ENCODE measurements around the gene KIF18B. TPM values are rescaled to one million over a fixed set of nuclear protein-coding genes. Genes with fewer than 3 reads are reported as not detected.
A peak's percentile ranks its signal among the peaks of the same experiment; 100 is the strongest.

Gene KIF18B
- total RNA-seq, 4 donors from 2014 or later: 0.82 to 7.6 (median 3.7) TPM

GRCh38 chr17:44899074-44899782, 48.3 kb downstream of the KIF18B start, which contains the start of gene EFTUD2:
Gene EFTUD2, minus strand, starts transcription at chr17:44899445. Its CDS starts 4,924 bp downstream, at chr17:44894521.
- peak; percentile 93 for DNase-seq
- in situ Hi-C loops (cut with MboI; ENCODE audit: low pct_ligation_motif_present in 1 of 4, low pct_unique_long_range_greater_than_20kb in 1 of 4, low sequenced_read_pairs in 3 of 4): no loop called here
- 0 to 6% methylated on average over 13 to 51 of the region's 54 CpGs for WGBS, 2 donors (ENCODE audit: low coverage in 1 of 2)
- H3K36me3 ChIP-seq: peaks cover 0 to 2% (median under 1%) of the 10 kb centered on the region in 4 donors
- no peaks in the 10 kb centered on the region for H3K9me3 ChIP-seq
- H3K4me1 ChIP-seq: peaks cover 10 to 28% (median 20%) of the 10 kb centered on the region in 4 donors
- TF ChIP-seq EP300 (IDR thresholded peaks at IDR 0.05; ENCODE audit: low read depth): no peak
- TF ChIP-seq CTCF (IDR thresholded peaks at IDR 0.05): peak in 2 of 5 experiments; percentile 38 to 59
- peak; percentile 76 to 82 (median 77) for TF ChIP-seq POLR2AphosphoS5 (IDR thresholded peaks at IDR 0.05)
- peak; percentile 67 for TF ChIP-seq POLR2A (IDR thresholded peaks at IDR 0.05)
- H3K4me3 ChIP-seq: peak within 1 kb of the TSS; percentile 35 to 88 (median 64)
- peak within 1 kb of the TSS; percentile 86 to 93 (median 90) for H3K27ac ChIP-seq
- H3K27me3 ChIP-seq: no peaks in the 10 kb centered on the region
- intact Hi-C loops (cut with DNase I; ENCODE audit: low total_unique reads): no loop called here

- H3K27me3 ChIP-seq: no peaks in the 10 kb centered on the region
- no peak for TF ChIP-seq POLR2AphosphoS5 (IDR thresholded peaks at IDR 0.05)
- TF ChIP-seq POLR2A (IDR thresholded peaks at IDR 0.05): no peak
- TF ChIP-seq CTCF (IDR thresholded peaks at IDR 0.05): no peak
- TF ChIP-seq EP300 (IDR thresholded peaks at IDR 0.05; ENCODE audit: low read depth): no peak
- intact Hi-C loops (cut with DNase I; ENCODE audit: low total_unique reads) (no loop called here), in situ Hi-C loops (cut with MboI; ENCODE audit: low pct_ligation_motif_present in 1 of 4, low pct_unique_long_range_greater_than_20kb in 1 of 4, low sequenced_read_pairs in 3 of 4) (no loop called here)
- peak overlapping the region; percentile 33 to 88 (median 64) for H3K4me3 ChIP-seq
- H3K4me1 ChIP-seq: peaks cover 10 to 28% (median 20%) of the 10 kb centered on the region in 4 donors
- no peaks in the 10 kb centered on the region for H3K9me3 ChIP-seq
- WGBS, 2 donors (ENCODE audit: low coverage in 1 of 2): 0 to 2% methylated on average over 4 to 7 of the region's 7 CpGs
- H3K36me3 ChIP-seq: peaks cover 0 to 7% (median 3%) of the 10 kb centered on the region in 4 donors
- peak overlapping the region; percentile 86 to 93 (median 90) for H3K27ac ChIP-seq
- no peak for DNase-seq
Measured at GRCh38 chr17:44898768-44899073, 48.9 kb downstream of the KIF18B start.

- Histone ChIP-seq H3K27me3 (no peaks in the 10 kb centered on the region), H3K27ac (no peak overlapping the region), H3K36me3 (peaks cover 0 to 26% (median 9%) of the 10 kb centered on the region in 4 donors), H3K4me1 (peaks cover 8 to 17% (median 13%) of the 10 kb centered on the region in 4 donors), H3K4me3 (no peak overlapping the region), H3K9me3 (no peaks in the 10 kb centered on the region)
- TF ChIP-seq POLR2AphosphoS5 (IDR thresholded peaks at IDR 0.05): no peak
- no peak for TF ChIP-seq EP300 (IDR thresholded peaks at IDR 0.05; ENCODE audit: low read depth)
- TF ChIP-seq CTCF (IDR thresholded peaks at IDR 0.05): no peak
- WGBS, 2 donors (ENCODE audit: low coverage in 1 of 2): 96 to 100% methylated on average over 4 of the region's 4 CpGs
- intact Hi-C loops (cut with DNase I; ENCODE audit: low total_unique reads) (no loop called here), in situ Hi-C loops (cut with MboI; ENCODE audit: low pct_ligation_motif_present in 1 of 4, low pct_unique_long_range_greater_than_20kb in 1 of 4, low sequenced_read_pairs in 3 of 4) (no loop called here)
- no peak for DNase-seq
Measured at GRCh38 chr17:44894642-44895041, 52.9 kb downstream of the KIF18B start.

GRCh38 chr17:44892250-44892649, 55.3 kb downstream of the KIF18B start:
- no peak overlapping the region for H3K4me3 ChIP-seq
- no peaks in the 10 kb centered on the region for H3K27me3 ChIP-seq
- in situ Hi-C loops (cut with MboI; ENCODE audit: low pct_ligation_motif_present in 1 of 4, low pct_unique_long_range_greater_than_20kb in 1 of 4, low sequenced_read_pairs in 3 of 4): no loop called here
- intact Hi-C loops (cut with DNase I; ENCODE audit: low total_unique reads): no loop called here
- DNase-seq: no peak
- no peak overlapping the region for H3K27ac ChIP-seq
- no peak for TF ChIP-seq CTCF (IDR thresholded peaks at IDR 0.05)
- no peak for TF ChIP-seq EP300 (IDR thresholded peaks at IDR 0.05; ENCODE audit: low read depth)
- no peak for TF ChIP-seq POLR2A (IDR thresholded peaks at IDR 0.05)
- TF ChIP-seq POLR2AphosphoS5 (IDR thresholded peaks at IDR 0.05): no peak
- H3K36me3 ChIP-seq: peaks cover 0 to 26% (median 9%) of the 10 kb centered on the region in 4 donors
- no peaks in the 10 kb centered on the region for H3K9me3 ChIP-seq
- H3K4me1 ChIP-seq: peaks cover 0 to 2% (median under 1%) of the 10 kb centered on the region in 4 donors
